ENCODE results near the gene ATG7. TPM values are rescaled to one million over a fixed set of nuclear protein-coding genes. Genes with fewer than 3 reads are reported as not detected.

ATG7 gene
- total RNA-seq, 4 donors from 2014 or later = 45.8 to 85.3 (median 67.3) TPM

- DNase-seq = no peak
- 97 to 98% methylated on average over 3 of the region's 3 CpGs for WGBS, 2 donors
- no peaks in the 10 kb centered on the region for H3K36me3 ChIP-seq
- H3K27ac ChIP-seq = no peak overlapping the region
- H3K9me3 ChIP-seq = no peaks in the 10 kb centered on the region
- no peaks in the 10 kb centered on the region for H3K27me3 ChIP-seq
- intact Hi-C loops (cut with DNase I) = no loop called here
- no peak for TF ChIP-seq CTCF (IDR thresholded peaks at IDR 0.05)
- TF ChIP-seq POLR2A (IDR thresholded peaks at IDR 0.05) = no peak
- peaks cover 0 to 12% of the 10 kb centered on the region in 2 donors for H3K4me1 ChIP-seq
- no peak overlapping the region for H3K4me3 ChIP-seq (replicated peaks in 1 of 3)
Measured at GRCh38 chr3:11393401-11393800, 121.2 kb downstream of the ATG7 start.

- H3K4me3 ChIP-seq (replicated peaks in 1 of 3) = no peak overlapping the region
- 95 to 96% methylated on average over 4 of the region's 4 CpGs for WGBS, 2 donors
- TF ChIP-seq CTCF (IDR thresholded peaks at IDR 0.05) = no peak
- no peak for TF ChIP-seq POLR2A (IDR thresholded peaks at IDR 0.05)
- no peaks in the 10 kb centered on the region for H3K27me3 ChIP-seq
- H3K27ac ChIP-seq = no peak overlapping the region
- no peaks in the 10 kb centered on the region for H3K36me3 ChIP-seq
- peaks cover 0 to 12% of the 10 kb centered on the region in 2 donors for H3K4me1 ChIP-seq
- intact Hi-C loops (cut with DNase I) = no loop called here
- no peaks in the 10 kb centered on the region for H3K9me3 ChIP-seq
- DNase-seq = no peak
Measured at GRCh38 chr3:11394392-11394791, 122.2 kb downstream of the ATG7 start.

GRCh38 chr3:11400213-11400612, 128.0 kb downstream of the ATG7 start:
- no peak for DNase-seq
- no peak overlapping the region for H3K27ac ChIP-seq
- 80 to 82% methylated on average over 4 of the region's 4 CpGs for WGBS, 2 donors

GRCh38 chr3:11401434-11401833, 129.2 kb downstream of the ATG7 start:
- no peaks in the 10 kb centered on the region for H3K9me3 ChIP-seq
- WGBS, 2 donors = 88 to 100% methylated on average over 1 of the region's 1 CpG
- no peak for DNase-seq
- H3K36me3 ChIP-seq = no peaks in the 10 kb centered on the region
- no peak overlapping the region for H3K4me3 ChIP-seq (replicated peaks in 1 of 3)
- H3K27me3 ChIP-seq = no peaks in the 10 kb centered on the region
- intact Hi-C loops (cut with DNase I) = no loop called here
- peaks cover 0 to 6% of the 10 kb centered on the region in 2 donors for H3K4me1 ChIP-seq
- no peak for TF ChIP-seq CTCF (IDR thresholded peaks at IDR 0.05)
- no peak for TF ChIP-seq POLR2A (IDR thresholded peaks at IDR 0.05)
- H3K27ac ChIP-seq = peak overlapping the region in 1 of 3 donors; percentile 6

More at GRCh38 chr3:11400213-11400612, 128.0 kb downstream of the ATG7 start:
- Histone ChIP-seq H3K9me3 (no peaks in the 10 kb centered on the region), H3K4me1 (peaks cover 0 to 6% of the 10 kb centered on the region in 2 donors), H3K4me3 (replicated peaks in 1 of 3) (no peak overlapping the region), H3K36me3 (no peaks in the 10 kb centered on the region), H3K27me3 (no peaks in the 10 kb centered on the region)
- intact Hi-C loops (cut with DNase I) = no loop called here
- TF ChIP-seq POLR2A (IDR thresholded peaks at IDR 0.05) (no peak), CTCF (IDR thresholded peaks at IDR 0.05) (no peak)

- TF ChIP-seq CTCF (IDR thresholded peaks at IDR 0.05) (no peak), POLR2A (IDR thresholded peaks at IDR 0.05) (no peak)
- no peak for DNase-seq
- H3K27ac ChIP-seq = no peak overlapping the region
- no peak overlapping the region for H3K4me3 ChIP-seq (replicated peaks in 1 of 3)
- intact Hi-C loops (cut with DNase I) = no loop called here
- no peaks in the 10 kb centered on the region for H3K36me3 ChIP-seq
- peaks cover 0 to 6% of the 10 kb centered on the region in 2 donors for H3K4me1 ChIP-seq
- H3K27me3 ChIP-seq = no peaks in the 10 kb centered on the region
- WGBS, 2 donors = 94 to 100% methylated on average over 2 of the region's 2 CpGs
- H3K9me3 ChIP-seq = no peaks in the 10 kb centered on the region
Measured at GRCh38 chr3:11405323-11405722, 133.1 kb downstream of the ATG7 start.

Data from thyroid gland (tissue), 4 donors.